NCI-H2171 treated with DMSO at 0.1 percent for 48 hours (cell line): Measurements from ENCODE around the gene WDR7.

Experiments
- DNase-seq: peaks from one replicate; lab custom pipeline; 2025; lab: John Stamatoyannopoulos, UW

WDR7 gene

GRCh38 chr18:56890632-56891031 lies 239.5 kb downstream of the WDR7 start:
- no peak for DNase-seq

- no peak for DNase-seq
Measured at GRCh38 chr18:56891116-56891515, 240.0 kb downstream of the WDR7 start.

- DNase-seq: no peak
Measured at GRCh38 chr18:56891870-56892269, 240.7 kb downstream of the WDR7 start.

GRCh38 chr18:56897122-56897521 lies 246.0 kb downstream of the WDR7 start:
- DNase-seq: no peak

GRCh38 chr18:56899660-56900059 lies 248.5 kb downstream of the WDR7 start:
- DNase-seq: no peak

- DNase-seq: no peak
Measured at GRCh38 chr18:56900195-56901094, 249.3 kb downstream of the WDR7 start.

- no peak for DNase-seq
Measured at GRCh38 chr18:56901919-56902318, 250.8 kb downstream of the WDR7 start.

- no peak for DNase-seq
Measured at GRCh38 chr18:56902653-56903052, 251.5 kb downstream of the WDR7 start.

- DNase-seq: no peak
Measured at GRCh38 chr18:56903686-56904085, 252.5 kb downstream of the WDR7 start.

- no peak for DNase-seq
Measured at GRCh38 chr18:56907771-56908170, 256.6 kb downstream of the WDR7 start.

GRCh38 chr18:56910237-56910636 lies 259.1 kb downstream of the WDR7 start:
- DNase-seq: no peak

GRCh38 chr18:56910967-56911366 lies 259.8 kb downstream of the WDR7 start:
- no peak for DNase-seq

- DNase-seq: no peak
Measured at GRCh38 chr18:56913941-56914340, 262.8 kb downstream of the WDR7 start.

- no peak for DNase-seq
Measured at GRCh38 chr18:56919190-56919589, 268.0 kb downstream of the WDR7 start.

GRCh38 chr18:56921896-56922480 lies 270.8 kb downstream of the WDR7 start:
- no peak for DNase-seq

- DNase-seq: no peak
Measured at GRCh38 chr18:56926734-56927133, 275.6 kb downstream of the WDR7 start.

GRCh38 chr18:56927786-56928185 lies 276.6 kb downstream of the WDR7 start:
- DNase-seq: no peak

- no peak for DNase-seq
Measured at GRCh38 chr18:56929886-56930285, 278.7 kb downstream of the WDR7 start.

GRCh38 chr18:56933472-56933871 lies 282.3 kb downstream of the WDR7 start:
- no peak for DNase-seq

GRCh38 chr18:56934131-56934530 lies 283.0 kb downstream of the WDR7 start:
- no peak for DNase-seq

- no peak for DNase-seq
Measured at GRCh38 chr18:56934906-56935305, 283.7 kb downstream of the WDR7 start.

GRCh38 chr18:56935434-56936040 lies 284.4 kb downstream of the WDR7 start:
- no peak for DNase-seq

GRCh38 chr18:56936457-56936856 lies 285.3 kb downstream of the WDR7 start:
- DNase-seq: no peak
